ENCODE data around the gene TNS3. TPM values are rescaled to one million over a fixed set of nuclear protein-coding genes. Genes with fewer than 3 reads are reported as not detected.

The TNS3 gene
- total and polyA plus RNA-seq, 10 of the 15 experiments (the other 5 are each of a cell fraction or from before 2014, with no cell fraction given), result 0.27 to 2.7 (median 0.79) TPM

DNA sequence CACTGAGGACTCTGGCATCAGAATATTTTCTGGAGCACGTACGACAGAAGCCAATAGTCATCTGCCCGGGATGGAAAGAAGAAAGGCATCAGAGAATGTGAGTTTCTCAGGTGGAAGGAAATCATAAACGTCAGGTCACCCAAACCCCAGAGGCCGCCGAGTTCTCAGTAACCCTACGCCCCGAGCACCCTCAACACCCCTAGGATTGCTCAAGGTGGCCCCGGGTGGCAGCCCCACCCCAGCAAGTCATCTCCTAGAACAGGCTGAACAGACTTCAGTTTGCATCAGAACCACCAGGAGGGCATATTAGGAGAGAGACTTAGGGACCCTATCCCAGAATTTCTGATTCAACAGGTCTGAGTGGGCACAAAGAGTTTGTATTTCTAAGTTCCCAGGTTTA is 117.6 kb downstream of the TNS3 start:
- Histone ChIP-seq H3K4me3 (no peak overlapping the region), H3K9ac (ENCODE audit: control insufficient read depth, insufficient read depth, low read length) (no peak overlapping the region), H3K36me3 (ENCODE audit: control insufficient read depth in 2 of 2, insufficient read depth in 2 of 2, low read length in 1 of 2) (no peaks in the 10 kb centered on the region), H3K4me2 (ENCODE audit: control insufficient read depth, insufficient read depth) (no peak overlapping the region), H3K4me1 (ENCODE audit: control insufficient read depth, insufficient read depth, low read length) (no peaks in the 10 kb centered on the region), H3K79me2 (ENCODE audit: control insufficient read depth, insufficient read depth, low read length) (no peaks in the 10 kb centered on the region), H3K9me3 (replicated peaks; ENCODE audit: control insufficient read depth, insufficient read depth, low read length) (no peaks in the 10 kb centered on the region), H4K20me1 (ENCODE audit: control insufficient read depth, insufficient read depth) (no peaks in the 10 kb centered on the region), H2AFZ (ENCODE audit: control insufficient read depth, low read depth, low read length) (no peak overlapping the region), H3K27ac (ENCODE audit: control insufficient read depth, insufficient read depth) (no peak overlapping the region), H3K27me3 (replicated peaks in 1 of 2; ENCODE audit: control insufficient read depth in 2 of 2, insufficient read depth in 2 of 2, low read length in 1 of 2) (peaks cover 0 to 2% of the 10 kb centered on the region in 2 experiments; a peak in 2 of 4 replicates)
- CTCF ChIA-PET, result no interaction called here
- intact Hi-C loops (cut with micrococcal nuclease; ENCODE audit: unreplicated experiment), result no loop called here
- in situ Hi-C loops (cut with MboI), result no loop called here
- ATAC-seq (no peak), DNase-seq (ENCODE audit: low read depth, low spot score) (no peak), FAIRE-seq (no peak)
- SMC1A ChIA-PET (ENCODE audit: uncharacterized antibody, unreplicated experiment), result no interaction called here
- RAD21 ChIA-PET (ENCODE audit: unreplicated experiment), result no interaction called here
- BruUV-seq (replicated peaks), result no TSS peak
- 38% methylated on average over 9 of the region's 9 CpGs for WGBS (ENCODE audit: insufficient coverage, insufficient replicate concordance, low lambda C conversion rate, missing lambda C conversion rate)
- POLR2A ChIA-PET, result no interaction called here
- TF ChIP-seq PAX8 (IDR thresholded peaks at IDR 0.05), result no peak
- no peak for TF ChIP-seq JUNB (IDR thresholded peaks at IDR 0.05)
- TF ChIP-seq, protein P1, sequence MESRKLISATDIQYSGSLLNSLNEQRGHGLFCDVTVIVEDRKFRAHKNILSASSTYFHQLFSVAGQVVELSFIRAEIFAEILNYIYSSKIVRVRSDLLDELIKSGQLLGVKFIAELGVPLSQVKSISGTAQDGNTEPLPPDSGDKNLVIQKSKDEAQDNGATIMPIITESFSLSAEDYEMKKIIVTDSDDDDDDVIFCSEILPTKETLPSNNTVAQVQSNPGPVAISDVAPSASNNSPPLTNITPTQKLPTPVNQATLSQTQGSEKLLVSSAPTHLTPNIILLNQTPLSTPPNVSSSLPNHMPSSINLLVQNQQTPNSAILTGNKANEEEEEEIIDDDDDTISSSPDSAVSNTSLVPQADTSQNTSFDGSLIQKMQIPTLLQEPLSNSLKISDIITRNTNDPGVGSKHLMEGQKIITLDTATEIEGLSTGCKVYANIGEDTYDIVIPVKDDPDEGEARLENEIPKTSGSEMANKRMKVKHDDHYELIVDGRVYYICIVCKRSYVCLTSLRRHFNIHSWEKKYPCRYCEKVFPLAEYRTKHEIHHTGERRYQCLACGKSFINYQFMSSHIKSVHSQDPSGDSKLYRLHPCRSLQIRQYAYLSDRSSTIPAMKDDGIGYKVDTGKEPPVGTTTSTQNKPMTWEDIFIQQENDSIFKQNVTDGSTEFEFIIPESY (IDR thresholded peaks at IDR 0.05), result no peak
- TF ChIP-seq, protein P2, sequence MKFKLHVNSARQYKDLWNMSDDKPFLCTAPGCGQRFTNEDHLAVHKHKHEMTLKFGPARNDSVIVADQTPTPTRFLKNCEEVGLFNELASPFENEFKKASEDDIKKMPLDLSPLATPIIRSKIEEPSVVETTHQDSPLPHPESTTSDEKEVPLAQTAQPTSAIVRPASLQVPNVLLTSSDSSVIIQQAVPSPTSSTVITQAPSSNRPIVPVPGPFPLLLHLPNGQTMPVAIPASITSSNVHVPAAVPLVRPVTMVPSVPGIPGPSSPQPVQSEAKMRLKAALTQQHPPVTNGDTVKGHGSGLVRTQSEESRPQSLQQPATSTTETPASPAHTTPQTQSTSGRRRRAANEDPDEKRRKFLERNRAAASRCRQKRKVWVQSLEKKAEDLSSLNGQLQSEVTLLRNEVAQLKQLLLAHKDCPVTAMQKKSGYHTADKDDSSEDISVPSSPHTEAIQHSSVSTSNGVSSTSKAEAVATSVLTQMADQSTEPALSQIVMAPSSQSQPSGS (IDR thresholded peaks at IDR 0.05; ENCODE audit: low read length), result no peak
- TF ChIP-seq ZNF274 (IDR thresholded peaks at IDR 0.05; ENCODE audit: insufficient read depth, insufficient read length), result no peak
- TF ChIP-seq GABPA (IDR thresholded peaks at IDR 0.05; ENCODE audit: low read depth), result no peak
- TF ChIP-seq HDAC2 (IDR thresholded peaks at IDR 0.05), result no peak
- TF ChIP-seq, protein P3, sequence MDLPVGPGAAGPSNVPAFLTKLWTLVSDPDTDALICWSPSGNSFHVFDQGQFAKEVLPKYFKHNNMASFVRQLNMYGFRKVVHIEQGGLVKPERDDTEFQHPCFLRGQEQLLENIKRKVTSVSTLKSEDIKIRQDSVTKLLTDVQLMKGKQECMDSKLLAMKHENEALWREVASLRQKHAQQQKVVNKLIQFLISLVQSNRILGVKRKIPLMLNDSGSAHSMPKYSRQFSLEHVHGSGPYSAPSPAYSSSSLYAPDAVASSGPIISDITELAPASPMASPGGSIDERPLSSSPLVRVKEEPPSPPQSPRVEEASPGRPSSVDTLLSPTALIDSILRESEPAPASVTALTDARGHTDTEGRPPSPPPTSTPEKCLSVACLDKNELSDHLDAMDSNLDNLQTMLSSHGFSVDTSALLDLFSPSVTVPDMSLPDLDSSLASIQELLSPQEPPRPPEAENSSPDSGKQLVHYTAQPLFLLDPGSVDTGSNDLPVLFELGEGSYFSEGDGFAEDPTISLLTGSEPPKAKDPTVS (IDR thresholded peaks at IDR 0.05; ENCODE audit: low read depth, low read length), result no peak
- TF ChIP-seq HCFC1 (IDR thresholded peaks at IDR 0.05; ENCODE audit: low read length), result no peak
- TF ChIP-seq, protein P4, sequence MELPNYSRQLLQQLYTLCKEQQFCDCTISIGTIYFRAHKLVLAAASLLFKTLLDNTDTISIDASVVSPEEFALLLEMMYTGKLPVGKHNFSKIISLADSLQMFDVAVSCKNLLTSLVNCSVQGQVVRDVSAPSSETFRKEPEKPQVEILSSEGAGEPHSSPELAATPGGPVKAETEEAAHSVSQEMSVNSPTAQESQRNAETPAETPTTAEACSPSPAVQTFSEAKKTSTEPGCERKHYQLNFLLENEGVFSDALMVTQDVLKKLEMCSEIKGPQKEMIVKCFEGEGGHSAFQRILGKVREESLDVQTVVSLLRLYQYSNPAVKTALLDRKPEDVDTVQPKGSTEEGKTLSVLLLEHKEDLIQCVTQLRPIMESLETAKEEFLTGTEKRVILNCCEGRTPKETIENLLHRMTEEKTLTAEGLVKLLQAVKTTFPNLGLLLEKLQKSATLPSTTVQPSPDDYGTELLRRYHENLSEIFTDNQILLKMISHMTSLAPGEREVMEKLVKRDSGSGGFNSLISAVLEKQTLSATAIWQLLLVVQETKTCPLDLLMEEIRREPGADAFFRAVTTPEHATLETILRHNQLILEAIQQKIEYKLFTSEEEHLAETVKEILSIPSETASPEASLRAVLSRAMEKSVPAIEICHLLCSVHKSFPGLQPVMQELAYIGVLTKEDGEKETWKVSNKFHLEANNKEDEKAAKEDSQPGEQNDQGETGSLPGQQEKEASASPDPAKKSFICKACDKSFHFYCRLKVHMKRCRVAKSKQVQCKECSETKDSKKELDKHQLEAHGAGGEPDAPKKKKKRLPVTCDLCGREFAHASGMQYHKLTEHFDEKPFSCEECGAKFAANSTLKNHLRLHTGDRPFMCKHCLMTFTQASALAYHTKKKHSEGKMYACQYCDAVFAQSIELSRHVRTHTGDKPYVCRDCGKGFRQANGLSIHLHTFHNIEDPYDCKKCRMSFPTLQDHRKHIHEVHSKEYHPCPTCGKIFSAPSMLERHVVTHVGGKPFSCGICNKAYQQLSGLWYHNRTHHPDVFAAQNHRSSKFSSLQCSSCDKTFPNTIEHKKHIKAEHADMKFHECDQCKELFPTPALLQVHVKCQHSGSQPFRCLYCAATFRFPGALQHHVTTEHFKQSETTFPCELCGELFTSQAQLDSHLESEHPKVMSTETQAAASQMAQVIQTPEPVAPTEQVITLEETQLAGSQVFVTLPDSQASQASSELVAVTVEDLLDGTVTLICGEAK (IDR thresholded peaks at IDR 0.05; ENCODE audit: borderline replicate concordance), result no peak
- TF ChIP-seq NFIC (IDR thresholded peaks at IDR 0.05; ENCODE audit: low read depth, low read length), result no peak
- no peak for TF ChIP-seq SMAD5 (IDR thresholded peaks at IDR 0.05; ENCODE audit: low read depth)
- TF ChIP-seq, protein P5, sequence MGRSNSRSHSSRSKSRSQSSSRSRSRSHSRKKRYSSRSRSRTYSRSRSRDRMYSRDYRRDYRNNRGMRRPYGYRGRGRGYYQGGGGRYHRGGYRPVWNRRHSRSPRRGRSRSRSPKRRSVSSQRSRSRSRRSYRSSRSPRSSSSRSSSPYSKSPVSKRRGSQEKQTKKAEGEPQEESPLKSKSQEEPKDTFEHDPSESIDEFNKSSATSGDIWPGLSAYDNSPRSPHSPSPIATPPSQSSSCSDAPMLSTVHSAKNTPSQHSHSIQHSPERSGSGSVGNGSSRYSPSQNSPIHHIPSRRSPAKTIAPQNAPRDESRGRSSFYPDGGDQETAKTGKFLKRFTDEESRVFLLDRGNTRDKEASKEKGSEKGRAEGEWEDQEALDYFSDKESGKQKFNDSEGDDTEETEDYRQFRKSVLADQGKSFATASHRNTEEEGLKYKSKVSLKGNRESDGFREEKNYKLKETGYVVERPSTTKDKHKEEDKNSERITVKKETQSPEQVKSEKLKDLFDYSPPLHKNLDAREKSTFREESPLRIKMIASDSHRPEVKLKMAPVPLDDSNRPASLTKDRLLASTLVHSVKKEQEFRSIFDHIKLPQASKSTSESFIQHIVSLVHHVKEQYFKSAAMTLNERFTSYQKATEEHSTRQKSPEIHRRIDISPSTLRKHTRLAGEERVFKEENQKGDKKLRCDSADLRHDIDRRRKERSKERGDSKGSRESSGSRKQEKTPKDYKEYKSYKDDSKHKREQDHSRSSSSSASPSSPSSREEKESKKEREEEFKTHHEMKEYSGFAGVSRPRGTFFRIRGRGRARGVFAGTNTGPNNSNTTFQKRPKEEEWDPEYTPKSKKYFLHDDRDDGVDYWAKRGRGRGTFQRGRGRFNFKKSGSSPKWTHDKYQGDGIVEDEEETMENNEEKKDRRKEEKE (IDR thresholded peaks at IDR 0.05), result no peak
- TF ChIP-seq BCL11A (IDR thresholded peaks at IDR 0.05; ENCODE audit: low read depth, low read length), result no peak
- no peak for TF ChIP-seq RBBP5 (conservative IDR thresholded peaks at IDR 0.05)

All from GM12878 (cell line).